Measurements from ENCODE around the gene RAB7A.

Gene RAB7A

GRCh38 chr3:128850544-128850943, 124.6 kb downstream of the RAB7A start:
- no peak for TF ChIP-seq CTCF (IDR thresholded peaks at IDR 0.05)
- no peak for DNase-seq (ENCODE audit: low spot score)
- Histone ChIP-seq H3K4me3 (no peak overlapping the region), H3K27ac (no peak overlapping the region)

GRCh38 chr3:128851601-128852000, 125.6 kb downstream of the RAB7A start:
- Histone ChIP-seq H3K4me3 (no peak overlapping the region), H3K27ac (no peak overlapping the region)
- no peak for DNase-seq (ENCODE audit: low spot score)
- TF ChIP-seq CTCF (IDR thresholded peaks at IDR 0.05), result no peak

GRCh38 chr3:128853826-128854225, 127.8 kb downstream of the RAB7A start:
- TF ChIP-seq CTCF (IDR thresholded peaks at IDR 0.05), result no peak
- no peak overlapping the region for H3K4me3 ChIP-seq
- DNase-seq (ENCODE audit: low spot score), result no peak
- H3K27ac ChIP-seq, result no peak overlapping the region

- no peak for TF ChIP-seq CTCF (IDR thresholded peaks at IDR 0.05)
- Histone ChIP-seq H3K27ac (no peak overlapping the region), H3K4me3 (no peak overlapping the region)
- no peak for DNase-seq (ENCODE audit: low spot score)
These were observed 128.5 kb downstream of the RAB7A start for GRCh38 chr3:128854475-128854874.

- no peak overlapping the region for H3K27ac ChIP-seq
- TF ChIP-seq CTCF (IDR thresholded peaks at IDR 0.05), result no peak
- no peak for DNase-seq (ENCODE audit: low spot score)
These were observed 129.6 kb downstream of the RAB7A start for GRCh38 chr3:128855569-128855968.

GRCh38 chr3:128858167-128858566, 132.2 kb downstream of the RAB7A start:
- no peak overlapping the region for H3K27ac ChIP-seq
- TF ChIP-seq CTCF (IDR thresholded peaks at IDR 0.05), result no peak
- H3K4me3 ChIP-seq, result no peak overlapping the region
- DNase-seq (ENCODE audit: low spot score), result no peak

More at GRCh38 chr3:128855569-128855968, 129.6 kb downstream of the RAB7A start:
- H3K4me3 ChIP-seq, result no peak overlapping the region

- Histone ChIP-seq H3K4me3 (no peak overlapping the region), H3K27ac (no peak overlapping the region)
- TF ChIP-seq CTCF (IDR thresholded peaks at IDR 0.05), result no peak
- DNase-seq (ENCODE audit: low spot score), result no peak
These were observed 133.6 kb downstream of the RAB7A start for GRCh38 chr3:128859630-128860029.

All from coronary artery (tissue), 2 donors.